HepG2 (cell line): ENCODE results near the gene MAML1. TPM values are rescaled to one million over a fixed set of nuclear protein-coding genes. Genes with fewer than 3 reads are reported as not detected.

ENCODE experiments used
- ARNT ChIP-seq: fragments of 450-650 bp; IDR thresholded peaks from 2 replicates; pipeline ENCODE4 v1.6.1; 2017
- DNMT3B ChIP-seq: conservative IDR thresholded peaks from 2 replicates; pipeline ENCODE4 v1.6.1; 2016; ENCODE audit warnings: missing biosample characterization, control low read depth
- FOXK1 ChIP-seq: sonication (generic); formaldehyde crosslinking; IDR thresholded peaks from 2 replicates; pipeline ENCODE4 v1.4.0; 2020; ENCODE audit warnings: low read depth, missing genetic modification reagents, borderline replicate concordance
- GMEB2 ChIP-seq: IDR thresholded peaks from 2 replicates; pipeline ENCODE4 v1.6.1; 2016; ENCODE audit warnings: missing biosample characterization, missing genetic modification reagents, low read depth
- HNRNPUL1 ChIP-seq: fragments of 200-400 bp; formaldehyde crosslinking; IDR thresholded peaks from 2 replicates; pipeline ENCODE4 v1.6.1; 2017; ENCODE audit warnings: low read depth, mild to moderate bottlenecking, low read length, moderate library complexity
- PAF1 ChIP-seq: IDR thresholded peaks from 2 replicates; pipeline ENCODE4 v1.6.1; 2016; ENCODE audit warnings: missing genetic modification reagents, missing compliant biosample characterization
- REST ChIP-seq, 2 experiments: IDR thresholded peaks; 2 replicates each; pipeline ENCODE4 v1.6.1; 2011 to 2012; ENCODE audit warnings: low read length in 2 of 2, borderline replicate concordance in 1 of 2, low read depth in 1 of 2, mild to moderate bottlenecking in 1 of 2, moderate library complexity in 1 of 2
- SMAD1 ChIP-seq: sonication (generic); formaldehyde crosslinking; IDR thresholded peaks from 2 replicates; pipeline ENCODE4 v1.4.0; 2020; ENCODE audit warnings: missing genetic modification reagents, low read depth, mild to moderate bottlenecking, borderline replicate concordance
- TBP ChIP-seq: sonication (generic); formaldehyde crosslinking; IDR thresholded peaks from 2 replicates; pipeline ENCODE4 v1.5.0; 2020; ENCODE audit warnings: missing genetic modification reagents
- ZNF251 ChIP-seq: sonication (generic); formaldehyde crosslinking; IDR thresholded peaks from 2 replicates; pipeline ENCODE4 v1.9.0; 2021; ENCODE audit warnings: mild to moderate bottlenecking, missing genetic modification reagents
- ZNF33A ChIP-seq: sonication (generic); formaldehyde crosslinking; IDR thresholded peaks from 2 replicates; pipeline ENCODE4 v1.5.1; 2020; ENCODE audit warnings: missing genetic modification reagents, mild to moderate bottlenecking, moderate library complexity, borderline replicate concordance
- ZNF432 ChIP-seq: sonication (generic); formaldehyde crosslinking; IDR thresholded peaks from 2 replicates; pipeline ENCODE4 v1.5.0; 2020; ENCODE audit warnings: missing genetic modification reagents, mild to moderate bottlenecking, borderline replicate concordance
- ZNF572 ChIP-seq: sonication (generic); formaldehyde crosslinking; IDR thresholded peaks from 2 replicates; pipeline ENCODE4 v1.5.1; 2020; ENCODE audit warnings: mild to moderate bottlenecking, missing genetic modification reagents
- ZXDC ChIP-seq: sonication (generic); formaldehyde crosslinking; IDR thresholded peaks from 2 replicates; pipeline ENCODE4 v1.5.0; 2020; ENCODE audit warnings: mild to moderate bottlenecking, missing genetic modification reagents
- polyA plus RNA-seq, 8 experiments: library from polyadenylated mRNA; depleted of rRNA in 3 of 8; stranded (reverse) in 7 of 8; unstranded in 1 of 8; fragments of >200 nt; fragmentation: Illumina TruSeq in 4 of 8; extraction: Trizol in 4 of 8; gene quantifications; 2 replicates each; pipeline versions ENCODE4 v1.2.1 to v1.2.3, GENCODE V29; 2011 to 2016; ENCODE audit warnings: low read depth in 4 of 8, missing spikeins in 1 of 8, mixed read lengths in 1 of 8; ENCODE audit not compliant: insufficient read depth in 1 of 8
- total RNA-seq, 5 experiments: library from RNA; depleted of rRNA; stranded (reverse); fragments of >200 nt; fragmentation: Illumina TruSeq; extraction: Trizol; gene quantifications; 2 replicates each; pipeline ENCODE4 v1.2.3, GENCODE V29; 2016; ENCODE audit warnings: low read depth in 1 of 5
- TF ChIP-seq, protein P1 (sequence below): IDR thresholded peaks from 2 replicates; pipeline ENCODE4 v1.6.1; 2018; ENCODE audit warnings: missing genetic modification reagents, mild to moderate bottlenecking, missing compliant biosample characterization
- TF ChIP-seq, protein P2 (sequence below): sonication (generic); formaldehyde crosslinking; IDR thresholded peaks from 2 replicates; pipeline ENCODE4 v1.4.0; 2020; ENCODE audit warnings: missing genetic modification reagents

Gene MAML1
- total and polyA plus RNA-seq, 2 of the 13 experiments (the other 11 are each of a cell fraction or from before 2014, with no cell fraction given): 10.0 to 10.8 TPM

DNA sequence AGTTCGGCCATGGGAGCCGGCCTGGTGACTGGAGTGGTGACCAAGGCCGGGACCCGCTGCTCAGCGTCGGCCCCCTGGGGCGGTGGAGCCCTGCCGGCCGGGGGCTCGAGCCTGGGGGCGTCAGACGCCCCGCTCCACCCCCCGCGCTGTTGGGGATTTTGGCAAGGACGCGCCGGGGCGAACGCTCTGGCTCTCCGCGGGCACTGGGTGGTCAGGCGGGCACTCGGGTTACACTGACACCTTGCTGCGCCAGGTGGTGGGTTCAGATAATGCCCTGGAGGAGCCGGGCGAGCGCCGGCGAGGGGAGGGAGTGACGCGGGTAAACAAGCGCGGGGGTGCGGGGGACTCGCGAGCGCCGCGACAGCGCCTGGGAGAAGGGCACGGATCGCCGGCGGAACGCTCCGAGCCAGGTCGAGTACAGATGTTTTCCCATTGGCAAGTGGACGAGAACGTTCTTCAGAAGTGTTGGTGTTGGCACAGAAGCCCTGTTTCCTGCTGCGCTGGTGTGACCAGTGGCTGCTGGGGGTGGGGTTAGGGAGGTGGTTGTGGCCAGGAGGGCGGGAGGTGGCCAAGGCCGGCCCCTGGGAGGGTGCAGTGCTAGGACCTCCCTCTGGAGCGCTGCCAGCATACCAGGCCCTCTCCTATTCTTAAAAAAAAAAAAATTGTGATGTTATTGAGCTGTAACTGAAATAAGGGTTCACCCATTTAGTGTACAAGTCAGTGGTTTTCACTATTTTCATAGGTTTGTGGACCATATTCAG is 88.9 kb downstream of the MAML1 start (continued):
- TF ChIP-seq GMEB2 (CRISPR knock-in tag) (no peak), DNMT3B (CRISPR knock-in tag) (no peak), TBP (CRISPR knock-in tag) (no peak), ZNF432 (CRISPR knock-in tag) (no peak), ZXDC (CRISPR knock-in tag) (no peak), FOXK1 (peak; percentile 31; the same call in 1 of the 2 replicates), ARNT (no peak), REST (IDR thresholded peaks at IDR 0.05; ENCODE audit: borderline replicate concordance in 1 of 2, low read depth in 1 of 2, low read length in 2 of 2) (no peak), HNRNPUL1 (no peak), PAF1 (no peak), ZNF33A (CRISPR knock-in tag) (no peak), ZNF572 (CRISPR knock-in tag) (no peak; the same call in 1 of the 2 replicates), SMAD1 (no peak), ZNF251 (CRISPR knock-in tag) (no peak)
- TF ChIP-seq, protein P1, sequence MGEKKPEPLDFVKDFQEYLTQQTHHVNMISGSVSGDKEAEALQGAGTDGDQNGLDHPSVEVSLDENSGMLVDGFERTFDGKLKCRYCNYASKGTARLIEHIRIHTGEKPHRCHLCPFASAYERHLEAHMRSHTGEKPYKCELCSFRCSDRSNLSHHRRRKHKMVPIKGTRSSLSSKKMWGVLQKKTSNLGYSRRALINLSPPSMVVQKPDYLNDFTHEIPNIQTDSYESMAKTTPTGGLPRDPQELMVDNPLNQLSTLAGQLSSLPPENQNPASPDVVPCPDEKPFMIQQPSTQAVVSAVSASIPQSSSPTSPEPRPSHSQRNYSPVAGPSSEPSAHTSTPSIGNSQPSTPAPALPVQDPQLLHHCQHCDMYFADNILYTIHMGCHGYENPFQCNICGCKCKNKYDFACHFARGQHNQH: no peak
- TF ChIP-seq, protein P2, sequence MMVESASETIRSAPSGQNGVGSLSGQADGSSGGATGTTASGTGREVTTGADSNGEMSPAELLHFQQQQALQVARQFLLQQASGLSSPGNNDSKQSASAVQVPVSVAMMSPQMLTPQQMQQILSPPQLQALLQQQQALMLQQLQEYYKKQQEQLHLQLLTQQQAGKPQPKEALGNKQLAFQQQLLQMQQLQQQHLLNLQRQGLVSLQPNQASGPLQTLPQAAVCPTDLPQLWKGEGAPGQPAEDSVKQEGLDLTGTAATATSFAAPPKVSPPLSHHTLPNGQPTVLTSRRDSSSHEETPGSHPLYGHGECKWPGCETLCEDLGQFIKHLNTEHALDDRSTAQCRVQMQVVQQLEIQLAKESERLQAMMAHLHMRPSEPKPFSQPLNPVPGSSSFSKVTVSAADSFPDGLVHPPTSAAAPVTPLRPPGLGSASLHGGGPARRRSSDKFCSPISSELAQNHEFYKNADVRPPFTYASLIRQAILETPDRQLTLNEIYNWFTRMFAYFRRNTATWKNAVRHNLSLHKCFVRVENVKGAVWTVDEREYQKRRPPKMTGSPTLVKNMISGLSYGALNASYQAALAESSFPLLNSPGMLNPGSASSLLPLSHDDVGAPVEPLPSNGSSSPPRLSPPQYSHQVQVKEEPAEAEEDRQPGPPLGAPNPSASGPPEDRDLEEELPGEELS (CRISPR knock-in tag): peak; percentile 60; the same call in 1 of the 2 replicates
